Type B pancreatic cell (in vitro differentiated cells): ENCODE data around the gene ABCB10. TPM values are rescaled to one million over a fixed set of nuclear protein-coding genes. Genes with fewer than 3 reads are reported as not detected.
"Not testable (repeated sequence)": the region's sequence is repeated elsewhere in the genome, so short reads cannot be mapped to it uniquely, and the experiment has no call there.

Source experiments
- DNase-seq: peaks from one replicate; pipeline ENCODE4 v3.0.0; 2021; ENCODE audit warnings: mixed read lengths; ENCODE audit not compliant: unreplicated experiment; ENCODE audit errors: extremely low spot score
- H3K27ac Mint-ChIP-seq: 2 replicates; pipeline ENCODE4 v1.8.0; 2021; ENCODE audit warnings: mild to moderate bottlenecking, mixed read lengths
- H3K27me3 Mint-ChIP-seq: 2 replicates; pipeline ENCODE4 v1.8.0; 2021; ENCODE audit warnings: mixed read lengths
- H3K36me3 Mint-ChIP-seq: 2 replicates; pipeline ENCODE4 v1.8.0; 2021; ENCODE audit warnings: mixed read lengths
- H3K4me1 Mint-ChIP-seq: one replicate; pipeline ENCODE4 v1.8.0; 2021; ENCODE audit warnings: mixed read lengths; ENCODE audit not compliant: unreplicated experiment
- H3K4me3 Mint-ChIP-seq: 2 replicates; pipeline ENCODE4 v1.8.0; 2021; ENCODE audit warnings: mild to moderate bottlenecking, mixed read lengths
- H3K9me3 Mint-ChIP-seq: 2 replicates; pipeline ENCODE4 v1.8.0; 2021; ENCODE audit warnings: mixed read lengths
- CTCF ChIP-seq: fragments of 200-600 bp; sonication (generic); conservative IDR thresholded peaks from 2 replicates; pipeline ENCODE4 v1.5.0; 2021; ENCODE audit warnings: antibody characterized with exemption, mild to moderate bottlenecking
- total RNA-seq: library from RNA; stranded (reverse); gene quantifications from 2 replicates; pipeline ENCODE4 v1.2.1, GENCODE V29; 2021; ENCODE audit warnings: low replicate concordance

Gene ABCB10
- total RNA-seq, 1 donor from 2014 or later = 19.4 TPM

GRCh38 chr1:229485318-229485717, 73.2 kb downstream of the ABCB10 start:
- Mint-ChIP-seq H3K27me3 (no peaks in the 10 kb centered on the region), H3K4me1 (no peaks in the 10 kb centered on the region), H3K36me3 (peaks cover 35% of the 10 kb centered on the region), H3K9me3 (no peaks in the 10 kb centered on the region), H3K27ac (no peak overlapping the region), H3K4me3 (no peak overlapping the region)
- DNase-seq = no peak
- no peak for TF ChIP-seq CTCF

- TF ChIP-seq CTCF = no peak
- Mint-ChIP-seq H3K9me3 (no peaks in the 10 kb centered on the region), H3K27me3 (no peaks in the 10 kb centered on the region), H3K36me3 (peaks cover 35% of the 10 kb centered on the region), H3K27ac (no peak overlapping the region), H3K4me3 (no peak overlapping the region), H3K4me1 (no peaks in the 10 kb centered on the region)
- no peak for DNase-seq
Measured at GRCh38 chr1:229482511-229482910, 76.0 kb downstream of the ABCB10 start.

GRCh38 chr1:229480495-229480894, 78.0 kb downstream of the ABCB10 start:
- Mint-ChIP-seq H3K4me1 (no peaks in the 10 kb centered on the region), H3K9me3 (no peaks in the 10 kb centered on the region), H3K36me3 (peaks cover 31% of the 10 kb centered on the region), H3K4me3 (no peak overlapping the region), H3K27me3 (no peaks in the 10 kb centered on the region), H3K27ac (no peak overlapping the region)
- no peak for DNase-seq
- no peak for TF ChIP-seq CTCF

GRCh38 chr1:229479660-229480399, 78.7 kb downstream of the ABCB10 start:
- TF ChIP-seq CTCF = no peak
- Mint-ChIP-seq H3K4me3 (no peak overlapping the region), H3K36me3 (peaks cover 31% of the 10 kb centered on the region), H3K27ac (no peak overlapping the region), H3K4me1 (no peaks in the 10 kb centered on the region), H3K27me3 (no peaks in the 10 kb centered on the region), H3K9me3 (no peaks in the 10 kb centered on the region)
- no peak for DNase-seq

- Mint-ChIP-seq H3K4me1 (no peaks in the 10 kb centered on the region), H3K36me3 (peaks cover 36% of the 10 kb centered on the region), H3K27ac (no peak overlapping the region), H3K9me3 (no peaks in the 10 kb centered on the region), H3K4me3 (no peak overlapping the region), H3K27me3 (no peaks in the 10 kb centered on the region)
- TF ChIP-seq CTCF = no peak
- DNase-seq = no peak
Measured at GRCh38 chr1:229478852-229479251, 79.7 kb downstream of the ABCB10 start.

- not testable (repeated sequence) for H3K4me3 Mint-ChIP-seq, H3K4me1 Mint-ChIP-seq, DNase-seq, H3K27me3 Mint-ChIP-seq, H3K27ac Mint-ChIP-seq, H3K9me3 Mint-ChIP-seq
- H3K36me3 Mint-ChIP-seq = peaks cover 31% of the 10 kb centered on the region
Measured at GRCh38 chr1:229475859-229476258, 82.6 kb downstream of the ABCB10 start.
